ENCODE measurements around the gene TNFRSF21. TPM values are rescaled to one million over a fixed set of nuclear protein-coding genes. Genes with fewer than 3 reads are reported as not detected.

TNFRSF21 gene
- total RNA-seq, 1 experiment from 2014 or later = 47.3 TPM

DNA sequence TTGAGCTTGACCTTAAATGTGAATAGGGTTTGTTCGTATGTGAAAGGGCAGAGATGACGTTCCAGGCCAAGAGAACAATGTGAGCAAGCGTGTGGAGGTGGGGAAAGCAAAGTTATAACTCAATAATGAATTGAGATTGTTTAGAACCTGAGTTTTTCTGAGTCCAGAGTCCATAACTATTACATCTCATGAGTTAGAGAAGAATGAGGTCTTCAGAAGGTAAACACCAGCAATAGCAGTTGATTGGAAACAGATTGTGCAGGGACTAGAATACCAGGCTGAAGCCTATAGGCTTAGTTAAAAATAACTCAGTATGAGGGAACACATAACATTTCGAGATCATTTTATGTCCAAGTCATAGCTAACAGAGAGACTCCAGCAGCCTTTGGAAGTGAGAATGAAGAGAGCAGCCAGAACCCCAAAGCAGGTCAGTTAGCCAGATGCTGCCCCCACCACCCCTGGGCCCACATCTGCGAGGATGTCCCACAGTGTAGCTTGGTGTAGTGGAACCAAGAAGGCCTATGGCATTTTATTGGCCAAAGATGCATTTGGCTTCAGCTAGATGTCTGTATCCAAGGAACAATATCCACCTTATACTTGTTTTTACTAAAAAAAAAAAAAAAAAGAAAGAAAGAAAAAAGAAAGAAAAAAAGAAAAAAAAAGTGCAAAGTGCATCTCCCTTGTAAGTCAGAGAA is 121.7 kb downstream of the TNFRSF21 start:
- Mint-ChIP-seq H3K36me3 (no peaks in the 10 kb centered on the region), H3K27me3 (ENCODE audit: low read depth) (no peaks in the 10 kb centered on the region), H3K4me3 (no peak overlapping the region), H3K27ac (no peak overlapping the region), H3K9me3 (no peaks in the 10 kb centered on the region), H3K4me1 (no peaks in the 10 kb centered on the region)
- TF ChIP-seq CREB1 (CRISPR knock-in tag; IDR thresholded peaks at IDR 0.05) (no peak), TEAD4 (CRISPR knock-in tag; IDR thresholded peaks at IDR 0.05) (no peak), ELF4 (CRISPR knock-in tag; IDR thresholded peaks at IDR 0.05; ENCODE audit: low read depth) (no peak), SP1 (CRISPR knock-in tag; conservative IDR thresholded peaks at IDR 0.05) (no peak), ZNF416 (CRISPR knock-in tag; IDR thresholded peaks at IDR 0.05) (no peak), RELA (CRISPR knock-in tag; IDR thresholded peaks at IDR 0.05; ENCODE audit: borderline replicate concordance) (no peak), OVOL2 (CRISPR knock-in tag; IDR thresholded peaks at IDR 0.05; ENCODE audit: borderline replicate concordance) (no peak), JUN (CRISPR knock-in tag; IDR thresholded peaks at IDR 0.05) (no peak), FOXP1 (CRISPR knock-in tag; IDR thresholded peaks at IDR 0.05; ENCODE audit: borderline replicate concordance) (no peak), GABPB1 (CRISPR knock-in tag; IDR thresholded peaks at IDR 0.05) (no peak), USF2 (CRISPR knock-in tag; IDR thresholded peaks at IDR 0.05) (no peak), FOXK1 (CRISPR knock-in tag; IDR thresholded peaks at IDR 0.05) (no peak), KAT7 (CRISPR knock-in tag; IDR thresholded peaks at IDR 0.05; ENCODE audit: borderline replicate concordance) (no peak)
- TF ChIP-seq, protein P1, sequence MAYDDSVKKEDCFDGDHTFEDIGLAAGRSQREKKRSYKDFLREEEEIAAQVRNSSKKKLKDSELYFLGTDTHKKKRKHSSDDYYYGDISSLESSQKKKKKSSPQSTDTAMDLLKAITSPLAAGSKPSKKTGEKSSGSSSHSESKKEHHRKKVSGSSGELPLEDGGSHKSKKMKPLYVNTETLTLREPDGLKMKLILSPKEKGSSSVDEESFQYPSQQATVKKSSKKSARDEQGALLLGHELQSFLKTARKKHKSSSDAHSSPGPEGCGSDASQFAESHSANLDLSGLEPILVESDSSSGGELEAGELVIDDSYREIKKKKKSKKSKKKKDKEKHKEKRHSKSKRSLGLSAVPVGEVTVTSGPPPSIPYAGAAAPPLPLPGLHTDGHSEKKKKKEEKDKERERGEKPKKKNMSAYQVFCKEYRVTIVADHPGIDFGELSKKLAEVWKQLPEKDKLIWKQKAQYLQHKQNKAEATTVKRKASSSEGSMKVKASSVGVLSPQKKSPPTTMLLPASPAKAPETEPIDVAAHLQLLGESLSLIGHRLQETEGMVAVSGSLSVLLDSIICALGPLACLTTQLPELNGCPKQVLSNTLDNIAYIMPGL (CRISPR knock-in tag; IDR thresholded peaks at IDR 0.05) = no peak
- TF ChIP-seq, protein P2, sequence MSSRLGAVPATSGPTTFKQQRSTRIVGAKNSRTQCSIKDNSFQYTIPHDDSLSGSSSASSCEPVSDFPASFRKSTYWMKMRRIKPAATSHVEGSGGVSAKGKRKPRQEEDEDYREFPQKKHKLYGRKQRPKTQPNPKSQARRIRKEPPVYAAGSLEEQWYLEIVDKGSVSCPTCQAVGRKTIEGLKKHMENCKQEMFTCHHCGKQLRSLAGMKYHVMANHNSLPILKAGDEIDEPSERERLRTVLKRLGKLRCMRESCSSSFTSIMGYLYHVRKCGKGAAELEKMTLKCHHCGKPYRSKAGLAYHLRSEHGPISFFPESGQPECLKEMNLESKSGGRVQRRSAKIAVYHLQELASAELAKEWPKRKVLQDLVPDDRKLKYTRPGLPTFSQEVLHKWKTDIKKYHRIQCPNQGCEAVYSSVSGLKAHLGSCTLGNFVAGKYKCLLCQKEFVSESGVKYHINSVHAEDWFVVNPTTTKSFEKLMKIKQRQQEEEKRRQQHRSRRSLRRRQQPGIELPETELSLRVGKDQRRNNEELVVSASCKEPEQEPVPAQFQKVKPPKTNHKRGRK (CRISPR knock-in tag; IDR thresholded peaks at IDR 0.05; ENCODE audit: borderline replicate concordance) = no peak
- TF ChIP-seq, protein P3, sequence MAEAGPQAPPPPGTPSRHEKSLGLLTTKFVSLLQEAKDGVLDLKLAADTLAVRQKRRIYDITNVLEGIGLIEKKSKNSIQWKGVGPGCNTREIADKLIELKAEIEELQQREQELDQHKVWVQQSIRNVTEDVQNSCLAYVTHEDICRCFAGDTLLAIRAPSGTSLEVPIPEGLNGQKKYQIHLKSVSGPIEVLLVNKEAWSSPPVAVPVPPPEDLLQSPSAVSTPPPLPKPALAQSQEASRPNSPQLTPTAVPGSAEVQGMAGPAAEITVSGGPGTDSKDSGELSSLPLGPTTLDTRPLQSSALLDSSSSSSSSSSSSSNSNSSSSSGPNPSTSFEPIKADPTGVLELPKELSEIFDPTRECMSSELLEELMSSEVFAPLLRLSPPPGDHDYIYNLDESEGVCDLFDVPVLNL (CRISPR knock-in tag; IDR thresholded peaks at IDR 0.05; ENCODE audit: borderline replicate concordance, low read depth) = no peak
- TF ChIP-seq, protein P4, sequence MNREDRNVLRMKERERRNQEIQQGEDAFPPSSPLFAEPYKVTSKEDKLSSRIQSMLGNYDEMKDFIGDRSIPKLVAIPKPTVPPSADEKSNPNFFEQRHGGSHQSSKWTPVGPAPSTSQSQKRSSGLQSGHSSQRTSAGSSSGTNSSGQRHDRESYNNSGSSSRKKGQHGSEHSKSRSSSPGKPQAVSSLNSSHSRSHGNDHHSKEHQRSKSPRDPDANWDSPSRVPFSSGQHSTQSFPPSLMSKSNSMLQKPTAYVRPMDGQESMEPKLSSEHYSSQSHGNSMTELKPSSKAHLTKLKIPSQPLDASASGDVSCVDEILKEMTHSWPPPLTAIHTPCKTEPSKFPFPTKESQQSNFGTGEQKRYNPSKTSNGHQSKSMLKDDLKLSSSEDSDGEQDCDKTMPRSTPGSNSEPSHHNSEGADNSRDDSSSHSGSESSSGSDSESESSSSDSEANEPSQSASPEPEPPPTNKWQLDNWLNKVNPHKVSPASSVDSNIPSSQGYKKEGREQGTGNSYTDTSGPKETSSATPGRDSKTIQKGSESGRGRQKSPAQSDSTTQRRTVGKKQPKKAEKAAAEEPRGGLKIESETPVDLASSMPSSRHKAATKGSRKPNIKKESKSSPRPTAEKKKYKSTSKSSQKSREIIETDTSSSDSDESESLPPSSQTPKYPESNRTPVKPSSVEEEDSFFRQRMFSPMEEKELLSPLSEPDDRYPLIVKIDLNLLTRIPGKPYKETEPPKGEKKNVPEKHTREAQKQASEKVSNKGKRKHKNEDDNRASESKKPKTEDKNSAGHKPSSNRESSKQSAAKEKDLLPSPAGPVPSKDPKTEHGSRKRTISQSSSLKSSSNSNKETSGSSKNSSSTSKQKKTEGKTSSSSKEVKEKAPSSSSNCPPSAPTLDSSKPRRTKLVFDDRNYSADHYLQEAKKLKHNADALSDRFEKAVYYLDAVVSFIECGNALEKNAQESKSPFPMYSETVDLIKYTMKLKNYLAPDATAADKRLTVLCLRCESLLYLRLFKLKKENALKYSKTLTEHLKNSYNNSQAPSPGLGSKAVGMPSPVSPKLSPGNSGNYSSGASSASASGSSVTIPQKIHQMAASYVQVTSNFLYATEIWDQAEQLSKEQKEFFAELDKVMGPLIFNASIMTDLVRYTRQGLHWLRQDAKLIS (CRISPR knock-in tag; IDR thresholded peaks at IDR 0.05; ENCODE audit: borderline replicate concordance) = no peak
- TF ChIP-seq, protein P5, sequence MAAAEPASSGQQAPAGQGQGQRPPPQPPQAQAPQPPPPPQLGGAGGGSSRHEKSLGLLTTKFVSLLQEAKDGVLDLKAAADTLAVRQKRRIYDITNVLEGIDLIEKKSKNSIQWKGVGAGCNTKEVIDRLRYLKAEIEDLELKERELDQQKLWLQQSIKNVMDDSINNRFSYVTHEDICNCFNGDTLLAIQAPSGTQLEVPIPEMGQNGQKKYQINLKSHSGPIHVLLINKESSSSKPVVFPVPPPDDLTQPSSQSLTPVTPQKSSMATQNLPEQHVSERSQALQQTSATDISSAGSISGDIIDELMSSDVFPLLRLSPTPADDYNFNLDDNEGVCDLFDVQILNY (CRISPR knock-in tag; IDR thresholded peaks at IDR 0.05) = no peak
- ChIA-PET CTCF (no interaction called here), POLR2A (no interaction called here)
- no peak for ATAC-seq
- DNase-seq (ENCODE audit: low spot score) = no peak

Measured in WTC11 (cell line).